ENCODE data around the gene REM1.

The REM1 gene

DNA sequence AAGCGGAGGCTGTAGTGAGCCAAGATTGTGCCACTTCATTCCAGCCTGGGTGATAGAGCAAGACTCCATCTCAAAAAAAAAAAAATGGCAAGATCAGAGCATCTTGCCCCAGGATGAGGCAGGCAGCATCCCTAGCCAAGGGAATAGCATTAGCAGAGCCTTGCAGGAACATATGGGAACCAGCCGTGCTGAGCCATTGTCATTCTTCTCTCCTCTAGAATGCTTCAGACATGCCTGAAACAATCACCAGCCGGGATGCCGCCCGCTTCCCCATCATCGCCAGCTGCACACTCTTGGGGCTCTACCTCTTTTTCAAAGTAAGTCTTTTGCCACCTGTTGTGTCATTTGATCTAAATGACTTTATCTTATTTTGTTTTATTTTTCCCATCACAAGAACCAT is 52.2 kb downstream of the REM1 start:
- no peak for DNase-seq

Data from DMS 273 treated with DMSO at 0.1 percent for 48 hours (cell line).